HG03521 (cell line): ENCODE data around the gene TICAM2.
A peak's percentile ranks its signal among the peaks of the same experiment; 100 is the strongest.

Experiments
- ATAC-seq: cut with Tn5 transposase; IDR thresholded peaks from one replicate; pipeline ENCODE4 v1.9.1; 2021; ENCODE audit warnings: mild to moderate bottlenecking, moderate library complexity; ENCODE audit not compliant: unreplicated experiment

Gene TICAM2

DNA sequence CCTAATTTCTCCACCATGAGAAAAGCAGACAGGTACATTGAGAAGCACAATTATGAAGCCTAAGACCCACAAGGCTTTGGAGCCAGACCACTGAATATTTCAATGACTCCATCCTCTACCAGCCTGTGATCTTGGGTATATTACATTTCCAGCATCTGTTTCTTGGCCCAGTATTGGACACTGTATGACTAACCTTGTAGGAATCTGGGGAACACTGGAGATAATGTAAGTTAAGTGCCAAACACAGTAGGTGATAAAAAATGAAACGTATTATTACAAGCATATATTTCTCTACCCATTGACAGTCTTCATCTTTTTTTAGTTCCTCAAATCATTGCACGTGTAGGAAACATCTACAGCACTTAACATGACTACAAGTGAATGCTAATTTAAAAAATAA lies 29.1 kb downstream of the TICAM2 start:
- no peak for ATAC-seq

DNA sequence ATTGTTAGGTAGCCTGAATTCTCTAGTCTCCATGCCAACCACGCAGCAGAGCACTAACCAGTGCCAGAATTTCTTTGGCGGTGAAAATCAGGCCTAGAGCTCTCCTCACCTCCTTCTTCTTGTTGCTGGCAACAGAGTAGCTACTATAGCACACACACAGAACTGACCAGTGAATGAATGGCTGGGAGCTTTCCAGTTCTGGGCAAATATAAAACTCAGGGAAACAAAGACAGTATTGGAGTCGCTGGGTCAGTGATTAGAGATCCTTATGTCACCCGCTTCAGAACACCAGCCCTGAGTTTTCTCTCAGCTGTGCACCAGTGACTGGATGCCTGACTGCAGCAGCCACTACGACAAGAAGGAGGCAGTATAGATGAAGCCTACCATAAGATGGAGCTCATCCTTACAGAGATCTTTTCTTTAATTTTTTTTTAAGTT lies 30.8 kb downstream of the TICAM2 start:
- no peak for ATAC-seq

DNA sequence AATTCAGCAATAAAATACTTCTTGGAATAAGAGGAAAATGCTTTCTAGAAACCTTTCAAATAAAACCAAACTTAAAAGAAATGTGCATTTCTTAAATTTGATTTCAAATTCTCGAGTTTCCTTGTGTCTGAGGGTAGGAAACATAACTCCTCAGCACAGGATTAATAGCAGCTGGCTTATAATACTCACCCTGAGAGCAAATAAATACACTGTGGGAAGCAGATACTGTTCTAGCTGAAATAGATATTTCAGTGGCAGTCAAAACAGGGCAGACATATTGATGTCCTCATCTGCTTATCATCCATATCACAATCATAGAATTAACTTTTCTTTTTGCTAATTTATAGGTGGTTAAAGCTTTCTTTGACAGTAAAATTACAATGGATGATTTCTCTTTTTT lies 33.6 kb downstream of the TICAM2 start:
- ATAC-seq = no peak

DNA sequence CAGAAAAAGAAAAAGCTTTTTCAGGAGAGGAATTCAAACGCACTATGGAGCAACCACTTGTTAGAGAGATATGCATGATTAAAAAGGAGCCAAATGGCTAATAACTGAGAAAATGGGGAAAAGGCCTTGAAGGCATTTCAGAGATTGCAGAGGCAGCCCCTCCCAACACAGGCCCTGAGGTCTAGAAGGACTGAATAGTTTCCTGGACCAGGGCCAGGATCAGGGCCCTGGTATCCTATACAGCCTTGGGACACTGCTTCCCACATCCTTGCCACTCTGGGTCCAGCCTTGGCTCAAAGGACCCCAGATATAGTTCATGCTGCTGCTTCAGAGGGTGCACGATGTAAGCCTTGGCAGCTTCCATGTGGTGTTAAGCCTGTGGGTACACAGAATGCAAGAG lies 37.0 kb downstream of the TICAM2 start:
- ATAC-seq = no peak

DNA sequence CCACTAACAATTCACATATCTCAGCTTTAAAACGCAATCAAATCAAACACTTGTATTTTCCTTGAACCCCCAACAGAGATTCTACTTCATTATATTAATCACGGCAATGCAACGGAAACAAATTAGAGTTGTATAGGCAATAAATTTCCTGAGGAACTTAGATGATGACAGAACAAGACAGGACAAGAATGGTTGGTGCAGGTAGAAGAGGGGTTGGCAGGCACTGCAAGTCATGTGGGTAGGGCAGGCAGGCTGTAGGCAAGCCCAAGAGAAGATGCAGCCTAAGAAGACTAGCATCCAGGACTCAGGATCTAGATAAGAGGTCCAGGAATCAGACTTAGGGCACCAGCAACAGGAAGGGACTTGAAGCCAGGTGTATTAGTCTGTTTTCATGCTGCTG lies 41.1 kb downstream of the TICAM2 start:
- ATAC-seq = no peak

DNA sequence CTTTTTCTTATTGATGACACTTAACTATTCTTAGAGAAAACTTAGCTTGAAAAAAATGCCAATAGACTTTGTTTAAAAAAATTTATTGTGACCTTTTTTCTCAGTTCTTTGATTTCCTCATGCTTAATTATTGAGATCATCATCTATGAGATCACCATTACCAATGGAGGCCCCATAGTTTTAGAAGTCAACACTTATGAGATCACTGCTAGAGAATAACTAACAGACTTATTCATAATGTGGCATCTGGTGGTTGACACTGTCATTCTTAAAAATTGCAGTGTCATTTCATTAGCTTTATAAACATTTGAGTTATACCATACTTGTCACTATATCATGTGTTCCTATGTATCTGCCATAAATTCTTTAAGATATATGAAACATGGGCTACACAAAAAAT lies 42.8 kb downstream of the TICAM2 start:
- ATAC-seq = no peak

DNA sequence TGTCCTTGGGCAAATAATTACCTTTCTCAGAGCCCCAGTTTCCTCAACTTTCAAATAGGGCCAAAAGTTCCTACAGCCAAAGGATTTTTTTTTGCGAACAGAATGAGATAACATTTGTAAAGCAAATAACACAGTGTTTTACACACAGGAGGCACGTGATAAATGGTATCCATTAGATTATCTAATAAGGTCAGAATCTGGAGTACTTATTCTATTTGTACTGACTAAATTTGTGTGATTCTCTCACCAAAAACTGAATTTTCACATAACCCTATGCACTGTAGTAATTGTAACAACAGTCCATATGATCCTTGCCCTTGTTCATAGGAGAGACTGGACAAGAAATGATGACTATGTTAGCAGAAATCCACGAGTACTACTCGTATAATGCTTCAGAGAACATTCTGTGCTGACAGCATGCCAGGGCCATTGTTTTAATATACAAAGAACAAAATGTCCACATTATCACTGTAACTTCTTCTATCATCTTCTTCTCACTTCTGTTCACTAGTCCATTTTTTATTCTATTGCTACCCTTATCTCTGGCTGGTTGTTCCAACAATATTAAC lies 43.8 kb downstream of the TICAM2 start:
- ATAC-seq = no peak

DNA sequence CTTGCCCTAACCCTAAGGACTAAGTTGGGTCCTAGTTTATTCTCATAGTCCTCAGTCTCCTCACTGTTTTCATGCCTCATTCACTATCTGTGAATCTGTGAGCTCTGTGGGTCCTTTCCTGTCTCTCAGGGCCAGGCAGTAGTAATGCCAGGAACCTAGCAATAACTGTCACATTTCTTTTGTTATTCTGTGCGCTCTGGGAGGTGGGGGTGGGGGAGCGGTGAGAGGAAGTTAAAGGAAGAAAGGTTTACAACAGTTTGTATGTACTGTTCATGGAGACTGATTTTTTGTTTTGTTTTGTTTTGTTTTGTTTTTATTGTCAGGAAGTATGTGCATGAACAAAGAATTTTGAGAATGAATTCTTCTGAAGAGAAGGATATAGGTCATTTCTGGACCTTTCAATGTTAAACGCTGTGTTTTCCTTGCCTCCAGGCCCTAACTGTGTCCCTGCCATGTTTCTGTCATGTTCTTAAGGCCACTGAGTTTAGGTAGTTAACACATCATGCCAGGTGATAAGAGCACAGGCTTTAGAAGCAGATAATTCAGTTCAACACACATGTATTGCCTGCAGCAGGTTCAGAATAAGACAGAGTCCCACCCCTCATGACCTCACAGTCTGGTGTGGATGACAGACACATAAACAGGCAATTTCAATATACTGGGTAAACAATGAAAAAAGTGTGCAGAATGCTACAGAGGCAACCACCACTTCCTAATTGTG lies 44.5 kb downstream of the TICAM2 start:
- no peak for ATAC-seq

DNA sequence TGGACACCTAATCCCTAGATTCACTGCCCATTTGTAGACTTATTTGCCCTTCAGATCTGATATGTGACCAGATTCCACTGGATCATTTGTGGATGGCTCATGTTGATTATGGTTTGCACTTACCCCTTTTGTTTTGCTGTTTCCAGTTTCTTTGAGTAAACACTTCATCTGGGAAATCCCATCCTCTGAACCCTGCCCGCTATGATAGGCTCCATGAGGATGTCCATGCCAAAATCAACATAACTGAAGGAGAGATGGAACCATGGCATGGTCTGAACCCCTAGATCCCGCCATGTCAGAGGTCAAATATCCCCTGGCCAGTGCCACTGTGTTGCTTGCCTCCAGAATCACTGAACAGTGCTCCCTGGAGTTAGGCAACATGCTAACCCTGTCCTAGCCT lies 46.0 kb downstream of the TICAM2 start:
- no peak for ATAC-seq

DNA sequence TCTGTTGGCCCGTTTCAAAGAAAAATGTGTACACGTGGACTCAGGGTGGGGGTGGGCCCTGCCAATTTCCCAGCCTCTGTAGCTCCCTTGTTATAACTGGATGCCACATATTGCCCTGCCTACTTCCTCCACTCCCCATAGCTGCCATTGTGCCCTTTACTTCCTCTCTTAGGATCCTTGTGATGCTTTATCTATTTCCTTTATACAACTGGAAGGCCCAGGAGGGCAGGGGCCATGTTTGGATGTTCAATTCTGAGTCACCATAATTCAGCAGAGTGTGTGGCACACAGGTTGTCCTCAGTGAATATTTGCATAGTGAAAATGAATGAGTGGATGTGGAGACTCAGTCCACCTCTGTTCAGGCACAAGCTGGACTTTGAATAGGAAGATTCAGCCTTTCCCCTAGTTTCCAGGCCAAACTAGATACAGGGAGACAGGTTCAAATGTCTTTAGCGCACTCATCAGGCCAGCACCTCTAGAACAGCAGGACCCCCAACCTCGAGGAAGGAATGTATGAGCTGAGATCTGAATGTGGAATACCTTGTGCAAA lies 47.1 kb downstream of the TICAM2 start:
- no peak for ATAC-seq

DNA sequence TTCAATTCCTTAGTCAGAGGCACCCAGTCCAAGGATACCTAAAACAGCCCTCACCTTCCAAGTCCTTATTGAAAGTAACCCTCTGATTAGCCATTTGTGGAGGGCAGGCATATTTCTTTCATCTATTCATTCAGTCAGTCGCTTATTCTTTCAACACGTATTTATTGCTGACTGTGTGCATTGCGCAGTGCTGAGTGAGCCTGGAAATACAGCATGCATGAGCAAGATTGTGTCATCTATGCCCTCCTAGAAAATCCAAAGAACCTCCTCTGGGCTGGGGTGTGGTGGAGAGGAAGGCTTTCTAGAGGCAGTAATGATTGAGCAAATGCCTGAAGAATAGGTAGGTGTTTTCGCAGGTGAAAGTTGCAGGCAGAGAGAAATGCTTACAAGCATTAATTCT lies 49.2 kb downstream of the TICAM2 start:
- no peak for ATAC-seq

DNA sequence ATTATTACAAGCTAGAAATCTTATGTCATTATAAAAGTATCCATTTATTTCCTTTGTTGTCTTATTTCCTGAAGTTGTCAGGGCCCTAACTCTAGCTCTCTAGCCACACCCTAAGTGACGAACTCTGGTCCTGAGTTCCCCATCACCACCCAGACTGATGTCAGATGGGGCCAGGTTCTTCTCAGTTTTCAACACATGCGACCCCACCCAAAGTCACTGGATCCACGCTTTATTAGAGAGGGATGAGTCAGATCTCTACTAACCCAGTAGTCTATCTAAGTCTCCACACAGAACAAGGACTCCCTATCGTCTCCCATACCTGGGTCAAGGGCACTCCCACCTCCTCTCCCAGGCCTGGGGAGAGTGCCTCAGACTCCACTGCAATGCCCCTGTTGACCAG lies 50.9 kb downstream of the TICAM2 start:
- no peak for ATAC-seq

DNA sequence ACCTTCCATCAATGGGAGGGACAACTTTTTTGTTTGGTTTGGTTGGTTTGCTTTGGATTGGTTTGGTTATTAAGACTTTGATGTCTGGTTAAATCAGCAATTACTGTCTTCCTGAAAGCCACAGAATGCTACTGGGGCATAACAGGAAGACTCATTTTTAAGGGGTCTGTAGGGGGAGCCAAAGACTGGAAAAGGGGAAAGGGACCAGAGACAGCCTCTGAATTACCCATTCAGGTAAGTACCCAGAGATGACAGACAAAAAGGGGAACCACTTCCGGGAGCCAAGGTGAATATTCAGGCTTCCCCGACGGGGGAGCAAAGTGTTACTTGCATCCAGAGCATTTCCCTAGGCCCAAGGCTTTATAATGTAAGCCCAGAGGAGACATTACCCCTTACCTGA lies 53.1 kb downstream of the TICAM2 start:
- ATAC-seq = no peak

DNA sequence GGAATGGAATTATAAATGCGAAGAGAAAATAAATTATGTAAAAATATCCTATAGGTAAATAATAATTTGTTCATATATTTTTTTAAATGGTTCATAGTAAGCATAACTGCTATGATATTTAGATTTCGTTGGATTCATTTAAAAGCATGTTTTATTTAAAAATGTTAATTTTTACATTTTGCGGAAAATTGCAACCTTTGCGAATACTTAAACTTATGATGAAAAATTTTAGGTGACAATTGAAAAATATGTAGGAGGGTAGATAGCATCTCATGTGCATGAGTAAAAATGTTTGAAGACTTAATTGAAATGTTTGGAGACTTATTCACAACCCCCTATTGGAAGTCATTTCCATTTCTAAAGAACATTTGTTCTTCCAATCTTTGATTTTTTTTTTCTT lies 53.6 kb downstream of the TICAM2 start:
- ATAC-seq = no peak

DNA sequence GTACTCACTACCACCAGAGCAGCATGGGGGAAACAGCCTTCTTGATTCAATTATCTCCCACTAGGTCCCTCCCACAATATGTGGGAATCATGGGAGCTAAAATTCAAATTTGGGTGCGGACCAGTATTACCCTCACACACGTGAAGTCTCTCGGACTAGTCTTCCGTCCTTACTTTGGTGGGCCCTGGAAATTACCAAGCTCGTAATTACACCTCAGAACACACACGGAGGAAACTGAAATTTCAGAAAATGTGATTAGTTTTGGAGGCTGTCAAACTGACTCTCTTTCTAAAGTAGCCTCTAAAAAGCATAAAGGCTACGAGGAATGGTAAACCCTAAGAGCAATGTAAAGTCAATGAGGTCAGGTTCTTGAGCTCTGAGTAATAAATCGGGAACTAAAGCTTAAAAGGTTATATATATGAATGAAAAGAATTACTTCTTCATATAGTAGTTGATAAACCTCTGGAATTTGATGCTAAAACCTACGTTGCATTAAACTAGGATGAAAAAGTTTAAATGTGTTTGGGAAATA lies 56.9 kb downstream of the TICAM2 start:
- ATAC-seq = no peak

DNA sequence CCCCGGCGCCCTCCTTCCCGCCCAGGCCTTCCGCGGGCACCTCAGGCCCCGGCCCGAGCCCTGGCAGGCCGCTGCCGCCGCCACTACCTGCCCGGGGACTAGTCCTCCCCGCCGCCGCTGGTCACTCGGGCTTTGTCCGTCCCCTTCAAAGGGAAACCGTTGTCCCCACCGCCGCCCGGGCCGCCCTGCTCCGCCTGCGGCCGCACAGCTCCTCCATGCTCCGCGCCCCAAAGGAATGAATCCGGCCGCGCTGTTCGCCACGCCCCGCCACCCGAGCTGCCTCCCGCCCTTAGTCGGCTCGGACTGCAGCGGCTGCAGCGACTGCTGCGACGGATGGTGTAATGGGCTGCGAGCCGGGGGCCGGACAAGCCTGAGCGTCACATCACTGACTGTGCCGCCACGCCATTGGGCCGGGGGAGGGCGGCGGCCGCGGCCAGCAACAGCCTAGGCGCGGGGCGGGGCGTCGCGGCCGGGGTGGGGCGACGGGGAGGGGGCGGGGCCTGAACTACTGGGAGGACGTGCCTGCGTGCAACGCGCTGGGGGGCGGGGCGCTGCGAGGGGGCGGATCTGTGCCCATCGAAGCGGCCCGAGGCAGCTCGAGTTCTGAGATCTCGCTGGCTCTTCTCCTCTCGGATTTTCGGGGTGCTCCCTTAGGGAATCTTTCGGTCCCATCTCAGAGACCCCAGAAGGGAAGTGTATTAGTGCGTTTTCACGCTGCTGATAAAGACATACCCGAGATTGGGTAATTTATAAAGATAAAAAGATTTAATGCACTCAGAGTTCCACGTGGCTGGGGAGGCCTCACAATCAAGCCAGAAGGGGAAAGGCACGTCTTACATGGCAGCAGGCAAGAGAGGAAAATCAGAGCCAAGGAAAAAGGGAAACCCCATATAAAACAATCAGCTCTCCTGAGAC lies 57.6 kb downstream of the TICAM2 start, which contains the start of gene FEM1C:
Gene FEM1C, minus strand, starts transcription at position 340 of the 915 bp plus-strand sequence. CDS start 1,282 bp downstream, outside the sequence.
- ATAC-seq = peak; percentile 97

DNA sequence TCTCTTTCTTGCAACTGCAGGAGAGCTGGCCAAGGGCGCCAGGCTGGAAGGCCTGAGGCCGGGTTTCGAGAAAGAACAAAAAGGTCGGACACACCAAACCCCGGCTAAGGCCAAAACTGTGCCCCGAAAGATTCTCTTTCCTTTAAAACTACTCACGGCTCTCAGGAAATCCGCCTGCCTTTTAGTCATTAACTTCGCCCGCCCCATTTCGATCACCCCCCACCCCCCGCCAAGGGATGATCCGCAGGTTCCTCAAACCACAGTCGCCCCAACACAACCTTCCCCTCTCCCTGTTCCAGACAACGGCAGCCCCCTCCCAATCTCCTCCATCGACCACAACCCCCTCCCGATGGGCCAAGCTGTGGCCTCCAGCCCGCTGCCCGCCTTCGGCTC lies 58.2 kb downstream of the TICAM2 start:
- peak; percentile 2 for ATAC-seq

DNA sequence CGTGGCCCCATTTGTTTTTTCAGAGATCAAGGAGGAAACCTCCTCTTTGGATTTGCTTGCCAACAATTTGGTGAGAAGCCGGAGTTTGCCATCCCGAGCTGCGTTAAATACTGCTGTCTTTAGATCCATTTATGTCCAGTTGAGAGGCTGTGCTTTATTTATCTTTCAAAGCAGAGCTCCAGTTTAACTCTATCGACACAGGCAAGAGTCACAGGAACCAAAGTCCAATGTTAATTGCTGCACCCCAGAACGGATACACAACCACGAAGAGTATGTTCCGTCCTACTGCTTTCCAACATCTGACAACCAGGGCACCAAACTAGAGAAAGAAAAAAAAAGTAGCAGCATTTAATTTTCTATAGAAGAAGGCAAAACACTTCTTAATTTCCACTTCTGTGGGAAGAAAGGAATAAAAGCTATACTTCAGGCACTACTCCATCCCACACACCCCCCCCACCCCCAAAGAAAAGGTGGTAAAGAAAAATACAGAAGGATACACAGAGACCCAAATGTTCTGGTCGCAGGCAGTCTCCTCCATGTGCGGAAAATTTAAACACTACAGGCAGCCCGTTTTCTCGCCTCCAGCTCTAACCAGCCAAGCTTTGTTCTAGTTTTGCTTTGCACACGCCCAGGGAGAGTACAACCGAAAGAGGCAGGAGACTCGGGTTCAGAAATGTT lies 58.8 kb downstream of the TICAM2 start:
- ATAC-seq = peak; percentile 29

DNA sequence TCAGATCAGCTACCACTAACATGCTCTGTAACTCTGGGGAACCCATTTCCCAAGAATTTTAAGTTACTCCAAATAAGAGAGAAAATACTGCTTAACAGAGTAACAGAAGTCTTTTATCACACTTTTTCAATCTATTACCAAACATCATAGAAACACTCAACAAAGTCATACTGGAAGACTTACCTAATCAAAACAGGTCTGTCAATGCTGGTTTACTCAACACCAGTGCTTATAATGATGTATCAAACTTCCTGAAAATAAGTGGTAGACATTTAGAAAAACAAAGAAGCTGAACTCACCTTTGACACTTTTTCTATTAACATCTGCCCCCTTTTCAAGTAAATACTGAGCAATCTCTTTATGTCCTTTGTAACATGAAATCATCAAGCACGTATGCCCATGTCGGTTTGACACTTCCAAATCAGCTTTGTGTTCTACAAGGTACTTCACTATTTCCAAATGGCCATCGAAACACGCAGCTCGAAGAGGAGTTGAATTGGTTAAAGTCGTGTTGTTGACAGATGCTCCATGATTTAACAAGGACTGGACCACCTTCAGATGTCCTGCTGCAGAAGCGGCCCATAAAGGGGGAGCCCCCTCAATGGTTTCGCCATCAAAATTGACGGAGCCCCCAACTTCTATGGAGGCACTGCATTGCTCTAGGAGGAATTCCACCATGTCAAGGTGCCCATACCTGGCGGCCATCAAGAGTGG lies 59.5 kb downstream of the TICAM2 start:
- ATAC-seq = no peak

DNA sequence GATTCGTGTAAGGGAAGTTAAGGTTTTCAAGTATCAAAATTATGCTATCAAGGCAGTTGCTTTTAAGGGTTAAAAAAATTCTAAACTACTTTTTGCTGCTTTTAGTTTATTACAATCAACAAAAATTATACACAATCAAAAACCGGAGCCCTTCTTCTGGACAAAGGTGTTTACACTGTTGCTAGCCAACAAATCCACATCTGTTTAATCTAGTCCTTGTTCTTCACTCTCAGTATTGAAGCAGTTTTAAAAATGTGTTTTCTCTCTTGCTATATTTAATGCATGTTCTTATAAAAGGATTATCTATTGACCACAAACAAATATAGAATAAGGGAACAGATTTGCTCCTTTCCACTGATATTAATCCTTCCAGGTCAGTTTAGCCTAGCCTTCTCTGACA lies 60.2 kb downstream of the TICAM2 start:
- ATAC-seq = no peak
